IMR-90 (cell line): Measurements from ENCODE around the gene SEC16B. TPM values are rescaled to one million over a fixed set of nuclear protein-coding genes. Genes with fewer than 3 reads are reported as not detected.
A peak's percentile ranks its signal among the peaks of the same experiment; 100 is the strongest.

Experiments
- ATAC-seq: fragments of 200-7000 bp; cut with Tn5 transposase; 2 replicates; pipeline ENCODE4 v1.9.1; 2020; ENCODE audit warnings: low read depth, mild to moderate bottlenecking, moderate library complexity
- BruUV-seq: library from RNA; stranded (reverse); fragments of 400-500 nt; replicated peaks from 2 replicates; lab custom pipeline; 2021; lab: Mats Ljungman, UMichigan
- CTCF ChIA-PET: fragments of 300-600 bp; formaldehyde crosslinking; extraction: SDS; loops from one replicate; lab custom pipeline; 2021; ENCODE audit warnings: antibody characterized with exemption; lab: Yijun Ruan, JAX
- POLR2A ChIA-PET: fragments of 300-600 bp; sonication (Branson Sonifier 250); formaldehyde crosslinking; loops from one replicate; lab custom pipeline; 2022; ENCODE audit warnings: antibody characterized with exemption; ENCODE audit not compliant: unreplicated experiment; lab: Charles Lee
- DNase-seq: peaks from one replicate; pipeline ENCODE4 v3.0.0; 2013
- H2AFZ ChIP-seq: replicated peaks from 2 replicates; pipeline ENCODE3; 2013; ENCODE audit warnings: low read length, mild to moderate bottlenecking; ENCODE audit not compliant: poor library complexity
- H2AK5ac ChIP-seq: 2 replicates; pipeline ENCODE4 v1.6.1; 2013; ENCODE audit warnings: low read depth, low read length, inconsistent platforms
- H2AK9ac ChIP-seq: replicated peaks from 2 replicates; pipeline ENCODE3; 2013; ENCODE audit warnings: mild to moderate bottlenecking, low read depth, low read length, moderate library complexity; ENCODE audit not compliant: poor library complexity
- H2BK120ac ChIP-seq: 2 replicates; pipeline ENCODE4 v1.6.1; 2013; ENCODE audit warnings: low read depth, low read length, inconsistent platforms
- H2BK15ac ChIP-seq: 3 replicates; pipeline ENCODE4 v1.6.1; 2013; ENCODE audit warnings: low read depth, low read length, inconsistent platforms
- H2BK20ac ChIP-seq: 2 replicates; pipeline ENCODE4 v1.6.1; 2013; ENCODE audit warnings: low read depth, mild to moderate bottlenecking, inconsistent platforms, low read length, moderate library complexity
- H2BK5ac ChIP-seq: 2 replicates; pipeline ENCODE4 v1.6.1; 2013; ENCODE audit warnings: mild to moderate bottlenecking, low read depth, low read length, inconsistent platforms; ENCODE audit not compliant: poor library complexity, severe bottlenecking
- H3K14ac ChIP-seq: replicated peaks from 2 replicates; pipeline ENCODE4 v1.6.1; 2013; ENCODE audit warnings: low read depth, low read length, inconsistent platforms
- H3K18ac ChIP-seq: 2 replicates; pipeline ENCODE4 v1.6.1; 2013; ENCODE audit warnings: low read depth, low read length, control low read depth
- H3K23ac ChIP-seq: 2 replicates; pipeline ENCODE4 v1.6.1; 2013; ENCODE audit warnings: low read depth, low read length, inconsistent platforms
- H3K27ac ChIP-seq: 2 replicates; pipeline ENCODE4 v1.5.1; 2013; ENCODE audit warnings: mild to moderate bottlenecking, control low read depth, low read length; ENCODE audit not compliant: insufficient read depth
- H3K27me3 ChIP-seq: 2 replicates; pipeline ENCODE4 v1.6.1; 2013; ENCODE audit warnings: low read length; ENCODE audit not compliant: control insufficient read depth, insufficient read depth
- H3K36me3 ChIP-seq: 2 replicates; pipeline ENCODE4 v1.6.1; 2013; ENCODE audit warnings: low read length, mixed read lengths; ENCODE audit not compliant: control insufficient read depth, insufficient read depth
- H3K4ac ChIP-seq: 2 replicates; pipeline ENCODE4 v1.6.1; 2013; ENCODE audit warnings: low read depth, low read length, inconsistent platforms
- H3K4me1 ChIP-seq: 2 replicates; pipeline ENCODE4 v1.6.1; 2013; ENCODE audit warnings: low read length, mixed read lengths; ENCODE audit not compliant: control insufficient read depth, insufficient read depth
- H3K4me2 ChIP-seq: 2 replicates; pipeline ENCODE4 v1.6.1; 2013; ENCODE audit warnings: low read depth, mild to moderate bottlenecking, control low read depth, low read length, moderate library complexity
- H3K4me3 ChIP-seq: 2 replicates; pipeline ENCODE4 v1.5.1; 2013; ENCODE audit warnings: low read depth, mild to moderate bottlenecking, control low read depth, low read length, moderate library complexity; ENCODE audit not compliant: insufficient read depth
- H3K56ac ChIP-seq: 2 replicates; pipeline ENCODE4 v1.6.1; 2013; ENCODE audit warnings: low read length, inconsistent platforms; ENCODE audit not compliant: insufficient read depth; ENCODE audit errors: extremely low read depth
- H3K79me1 ChIP-seq, 2 experiments: 2 replicates each; pipeline ENCODE4 v1.6.1; 2013; ENCODE audit warnings: low read length in 2 of 2, inconsistent platforms in 1 of 2, low read depth in 1 of 2
- H3K9ac ChIP-seq: 2 replicates; pipeline ENCODE4 v1.6.1; 2013; ENCODE audit warnings: low read depth, low read length, control low read depth
- H3K9me1 ChIP-seq: 2 replicates; pipeline ENCODE4 v1.6.1; 2013; ENCODE audit warnings: low read length, inconsistent platforms; ENCODE audit not compliant: insufficient read depth
- H3K9me3 ChIP-seq: 2 replicates; pipeline ENCODE4 v1.6.1; 2013; ENCODE audit warnings: low read length; ENCODE audit not compliant: control insufficient read depth, insufficient read depth
- H4K20me1 ChIP-seq: 2 replicates; pipeline ENCODE4 v1.6.1; 2013; ENCODE audit warnings: low read length, inconsistent platforms; ENCODE audit not compliant: insufficient read depth
- H4K5ac ChIP-seq: 2 replicates; pipeline ENCODE4 v1.6.1; 2013; ENCODE audit warnings: mild to moderate bottlenecking, low read depth, low read length, control low read depth
- H4K8ac ChIP-seq, 2 experiments: 2 replicates each; pipeline ENCODE4 v1.6.1; 2013; ENCODE audit warnings: low read depth in 2 of 2, low read length in 2 of 2, control low read depth in 1 of 2, inconsistent platforms in 1 of 2
- H4K91ac ChIP-seq: 2 replicates; pipeline ENCODE4 v1.6.1; 2013; ENCODE audit warnings: low read depth, low read length, inconsistent platforms; ENCODE audit not compliant: insufficient read depth
- BHLHE40 ChIP-seq: fragments of 150-350 bp; IDR thresholded peaks from 2 replicates; pipeline ENCODE4 v1.6.1; 2016; ENCODE audit warnings: mild to moderate bottlenecking, low read depth, low read length
- CHD1 ChIP-seq: IDR thresholded peaks from 2 replicates; pipeline ENCODE4 v1.6.1; 2012; ENCODE audit warnings: low read depth, low read length, improper control_type of control experiment
- FOS ChIP-seq: fragments of 150-350 bp; IDR thresholded peaks from 2 replicates; pipeline ENCODE4 v1.6.1; 2016; ENCODE audit warnings: low read depth, low read length
- MAFK ChIP-seq: IDR thresholded peaks from 2 replicates; pipeline ENCODE4 v1.6.1; 2012; ENCODE audit warnings: low read depth, low read length, improper control_type of control experiment
- MXI1 ChIP-seq: IDR thresholded peaks from 2 replicates; pipeline ENCODE4 v1.6.1; 2012; ENCODE audit warnings: low read depth, mild to moderate bottlenecking, low read length, moderate library complexity, borderline replicate concordance
- NFE2L2 ChIP-seq: fragments of 150-350 bp; IDR thresholded peaks from 2 replicates; pipeline ENCODE4 v1.6.1; 2016; ENCODE audit warnings: low read depth, mild to moderate bottlenecking, low read length
- POLR2A ChIP-seq: IDR thresholded peaks from 2 replicates; pipeline ENCODE4 v1.6.1; 2012; ENCODE audit warnings: mild to moderate bottlenecking, low read depth, low read length
- RAD21 ChIP-seq: IDR thresholded peaks from 2 replicates; pipeline ENCODE4 v1.6.1; 2012; ENCODE audit warnings: low read length, improper control_type of control experiment
- SMC3 ChIP-seq: fragments of 150-350 bp; IDR thresholded peaks from 2 replicates; pipeline ENCODE4 v1.6.1; 2016; ENCODE audit warnings: low read depth, mild to moderate bottlenecking, antibody characterized with exemption, low read length, moderate library complexity
- dilution Hi-C: fragments of 300-500 bp; cut with HindIII; formaldehyde crosslinking; loops from one replicate; pipeline ENCODE4 v1.14.3; 2018; ENCODE audit warnings: low sequenced_read_pairs; ENCODE audit not compliant: unreplicated experiment
- in situ Hi-C: fragments of 300-500 bp; cut with MboI; formaldehyde crosslinking; loops from 3 replicates; pipeline ENCODE4 v1.14.3; 2019; ENCODE audit warnings: low sequenced_read_pairs, inconsistent platforms, mixed read lengths
- intact Hi-C: fragments of 100-400 bp; cut with micrococcal nuclease; formaldehyde crosslinking; loops from 2 replicates; pipeline ENCODE4 v1.10.0; 2022
- polyA plus RNA-seq, 3 experiments: library from polyadenylated mRNA; depleted of rRNA; stranded (reverse); fragments of >200 nt; gene quantifications; 2 replicates each; pipeline ENCODE4 v1.2.3, GENCODE V29; 2012; ENCODE audit warnings: low replicate concordance in 1 of 3
- total RNA-seq: library from RNA; depleted of rRNA; stranded (reverse); fragments of >200 nt; gene quantifications from 2 replicates; pipeline ENCODE4 v1.2.3, GENCODE V29; 2012

SEC16B gene
- total and polyA plus RNA-seq, 2 of the 4 experiments (the other 2 are of a cell fraction), result 4.3 TPM

- TF ChIP-seq FOS, result peak; percentile 88
Measured at GRCh38 chr1:177927021-177927596, 42.7 kb downstream of the SEC16B start (continued).

- H3K56ac ChIP-seq, result peak overlapping the region; percentile 78
- TF ChIP-seq MAFK (no peak), MXI1 (no peak), POLR2A (no peak), BHLHE40 (no peak), SMC3 (no peak), NFE2L2 (no peak), RAD21 (no peak), CHD1 (no peak)
- H2AFZ ChIP-seq, result peak overlapping the region; percentile 70
- no peaks in the 10 kb centered on the region for H3K79me1 ChIP-seq
- no peaks in the 10 kb centered on the region for H3K27me3 ChIP-seq
- H3K4me1 ChIP-seq, result peaks cover 20% of the 10 kb centered on the region
- DNase-seq (peak; percentile 26), ATAC-seq (no peak)
- peak overlapping the region; percentile 82; the same call in 2 of the 3 replicates for H2BK15ac ChIP-seq
- H4K5ac ChIP-seq, result peak overlapping the region; percentile 66
- H3K9me1 ChIP-seq, result peaks cover 4% of the 10 kb centered on the region; the same call in 1 of the 2 replicates
- BruUV-seq, result no TSS peak
- peak overlapping the region; percentile 85 for H3K14ac ChIP-seq
- no peak overlapping the region for H3K4me2 ChIP-seq
- H2BK20ac ChIP-seq, result peak overlapping the region; percentile 98
- no peaks in the 10 kb centered on the region for H3K9me3 ChIP-seq
- H2AK9ac ChIP-seq, result peak overlapping the region; percentile 84
- peak overlapping the region; percentile 99 for H2BK120ac ChIP-seq
- peak overlapping the region; percentile 97 for H4K91ac ChIP-seq
- intact Hi-C loops (loop anchor here (5.0 kb wide), 2 partner anchors 54 to 719 kb away; no protein-coding TSS in a partner anchor), in situ Hi-C loops (no loop called here), dilution Hi-C loops (no loop called here)
- CTCF ChIA-PET, result interaction anchor here (0.7 to 1.4 kb wide), 2 partner anchors 11 to 13 kb away, joined by 3 to 6 read pairs; no protein-coding TSS in a partner anchor
- peak overlapping the region; percentile 99 for H2BK5ac ChIP-seq
- H3K36me3 ChIP-seq, result no peaks in the 10 kb centered on the region
- no peak overlapping the region for H3K4me3 ChIP-seq
- no peaks in the 10 kb centered on the region for H4K20me1 ChIP-seq
- peak overlapping the region; percentile 94 for H3K27ac ChIP-seq
- peak overlapping the region; percentile 95 for H3K18ac ChIP-seq
- H3K9ac ChIP-seq, result no peak overlapping the region
- H3K23ac ChIP-seq, result peak overlapping the region; percentile 91
- POLR2A ChIA-PET, result no interaction called here
- H2AK5ac ChIP-seq, result peak overlapping the region; percentile 94
- H4K8ac ChIP-seq, result peak overlapping the region; percentile 52 to 95
- peak overlapping the region; percentile 96 for H3K4ac ChIP-seq
Measured at GRCh38 chr1:177926201-177926600, 43.7 kb downstream of the SEC16B start.
